Gastroesophageal sphincter (tissue), 4 donors: ENCODE data around the gene C17orf107. TPM values are rescaled to one million over a fixed set of nuclear protein-coding genes. Genes with fewer than 3 reads are reported as not detected.

Source experiments
- ATAC-seq: fragments of 150-250 bp; one replicate; pipeline ENCODE4 v1.9.1; 2016; ENCODE audit warnings: mild to moderate bottlenecking, moderate library complexity
- H3K27ac ChIP-seq, 4 donors: fragments of 200-600 bp; sonication (generic) in 3 of 4; 1 replicate in 3 of 4; 2 replicates in 1 of 4; pipeline ENCODE4 v1.5.1; 2016 to 2019
- H3K27me3 ChIP-seq: fragments of 200-600 bp; sonication (generic); one replicate; pipeline ENCODE4 v1.5.1; 2019
- H3K36me3 ChIP-seq, 2 donors: fragments of 200-600 bp; sonication (generic); one replicate each; pipeline ENCODE4 v1.5.1; 2019; ENCODE audit warnings: control low read depth in 1 of 2
- H3K4me1 ChIP-seq, 3 donors: fragments of 200-600 bp; sonication (generic); 1 replicate in 2 of 3; 2 replicates in 1 of 3; pipeline ENCODE4 v1.5.1; 2016 to 2019; ENCODE audit warnings: control low read depth in 2 of 3
- H3K4me3 ChIP-seq, 2 donors: fragments of 200-600 bp; sonication (generic); one replicate each; pipeline ENCODE4 v1.5.1; 2019; ENCODE audit warnings: mild to moderate bottlenecking in 1 of 2, moderate library complexity in 1 of 2
- H3K9me3 ChIP-seq, 3 donors: fragments of 200-600 bp; sonication (generic); one replicate each; pipeline ENCODE4 v1.5.1; 2017 to 2019; ENCODE audit warnings: control low read depth in 2 of 3
- EP300 ChIP-seq: sonication (generic); formaldehyde crosslinking; IDR thresholded peaks from one replicate; pipeline ENCODE4 v1.6.1; 2017; ENCODE audit warnings: antibody characterized with exemption, mild to moderate bottlenecking
- POLR2A ChIP-seq, 2 donors: fragments of 450-650 bp; IDR thresholded peaks; one replicate each; pipeline ENCODE4 v1.6.1; 2017; ENCODE audit warnings: antibody characterized with exemption in 2 of 2, mild to moderate bottlenecking in 2 of 2, moderate library complexity in 1 of 2
- POLR2AphosphoS5 ChIP-seq: sonication (generic); formaldehyde crosslinking; IDR thresholded peaks from one replicate; pipeline ENCODE4 v1.6.1; 2017; ENCODE audit warnings: antibody characterized with exemption
- WGBS, 2 donors: methylation state at CpG; one replicate each; pipeline ENCODE4 v1.1.5; 2018; ENCODE audit warnings: low coverage in 1 of 2; 5-methylcytosine and 5-hydroxymethylcytosine counted together
- total RNA-seq, 4 donors: library from RNA; depleted of rRNA; stranded (reverse); fragments of >200 nt; gene quantifications; one replicate each; pipeline ENCODE4 v1.1.0, GENCODE V29; 2016
- TF ChIP-seq, protein P1 (sequence below), 4 experiments: fragments of 200-600 bp in 2 of 4; fragments of 450-650 bp in 2 of 4; sonication (generic) in 1 of 4; IDR thresholded peaks; one replicate each; pipeline ENCODE4 v1.5.1; 2017 to 2019; ENCODE audit warnings: antibody characterized with exemption in 4 of 4, mild to moderate bottlenecking in 2 of 4, moderate library complexity in 2 of 4

The C17orf107 gene
- total RNA-seq, 4 donors from 2014 or later: 0.30 to 0.81 (median 0.68) TPM

GRCh38 chr17:4939546-4939795, 40.1 kb downstream of the C17orf107 start:
- no peak for ATAC-seq
- Histone ChIP-seq H3K9me3 (no peaks in the 10 kb centered on the region), H3K36me3 (peaks cover 0 to 62% of the 10 kb centered on the region in 2 donors), H3K27me3 (no peaks in the 10 kb centered on the region), H3K4me3 (peak overlapping the region; percentile 88 to 89), H3K27ac (peak overlapping the region; percentile 27 to 96 (median 92)), H3K4me1 (peaks cover 0 to 65% (median 26%) of the 10 kb centered on the region in 3 donors)
- TF ChIP-seq POLR2AphosphoS5: no peak
- no CpG with 5 or more reads among the region's 16 CpGs for WGBS, 2 donors

DNA sequence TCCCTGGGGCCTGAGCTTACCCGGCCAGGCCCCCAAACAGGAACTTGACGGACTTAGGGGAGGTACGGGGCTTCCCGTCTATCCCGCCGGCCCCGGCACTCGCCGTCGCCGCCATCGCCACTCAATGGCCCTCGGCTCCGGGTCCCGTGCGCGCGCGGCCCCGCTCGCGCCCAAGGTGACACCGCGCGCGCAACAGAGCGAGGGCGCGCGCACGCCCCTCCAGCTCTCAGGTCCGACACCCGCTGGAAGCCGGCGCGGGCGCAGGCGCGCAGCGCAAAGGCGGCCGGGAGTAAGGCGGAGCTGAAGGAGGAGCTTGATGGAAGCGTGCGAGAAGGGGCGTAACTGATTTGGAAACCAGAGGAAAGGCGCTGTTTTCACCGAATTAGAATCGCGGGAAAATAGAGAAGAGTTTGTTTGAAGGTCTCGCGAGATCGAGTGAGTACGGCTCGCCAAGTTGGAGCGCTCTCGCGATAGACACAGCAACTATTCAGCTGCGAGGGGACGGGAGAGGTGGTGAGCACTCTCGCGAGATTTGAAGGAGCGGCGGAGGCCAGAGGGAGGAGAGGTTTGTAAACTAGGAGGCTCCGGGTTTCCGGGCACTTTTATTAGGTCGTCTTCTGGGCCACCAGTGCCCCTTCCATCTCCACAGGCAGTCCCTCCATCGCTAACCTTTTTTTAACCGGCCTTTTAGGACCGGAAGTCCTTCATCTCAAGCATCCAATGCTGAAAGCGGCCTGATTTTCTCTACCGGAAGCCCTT, 40.6 kb downstream of the C17orf107 start, which contains the start of the genes RNF167 and SLC25A11:
TSS of gene RNF167 (plus strand) at position 473 of the 759 bp plus-strand sequence. CDS start 642 bp downstream, outside the sequence.
TSS of gene SLC25A11 (minus strand) at position 251 of the 759 bp plus-strand sequence. CDS start at position 115, 136 bp downstream.
- ATAC-seq: peak; percentile 96
- peak within 1 kb of the TSS; percentile 79 to 96 (median 92) for H3K27ac ChIP-seq
- no peaks in the 10 kb centered on the region for H3K9me3 ChIP-seq
- TF ChIP-seq EP300 (no peak), POLR2AphosphoS5 (peak; percentile 24), POLR2A (IDR thresholded peaks at IDR 0.05) (peak; percentile 62 to 79)
- TF ChIP-seq, protein P1, sequence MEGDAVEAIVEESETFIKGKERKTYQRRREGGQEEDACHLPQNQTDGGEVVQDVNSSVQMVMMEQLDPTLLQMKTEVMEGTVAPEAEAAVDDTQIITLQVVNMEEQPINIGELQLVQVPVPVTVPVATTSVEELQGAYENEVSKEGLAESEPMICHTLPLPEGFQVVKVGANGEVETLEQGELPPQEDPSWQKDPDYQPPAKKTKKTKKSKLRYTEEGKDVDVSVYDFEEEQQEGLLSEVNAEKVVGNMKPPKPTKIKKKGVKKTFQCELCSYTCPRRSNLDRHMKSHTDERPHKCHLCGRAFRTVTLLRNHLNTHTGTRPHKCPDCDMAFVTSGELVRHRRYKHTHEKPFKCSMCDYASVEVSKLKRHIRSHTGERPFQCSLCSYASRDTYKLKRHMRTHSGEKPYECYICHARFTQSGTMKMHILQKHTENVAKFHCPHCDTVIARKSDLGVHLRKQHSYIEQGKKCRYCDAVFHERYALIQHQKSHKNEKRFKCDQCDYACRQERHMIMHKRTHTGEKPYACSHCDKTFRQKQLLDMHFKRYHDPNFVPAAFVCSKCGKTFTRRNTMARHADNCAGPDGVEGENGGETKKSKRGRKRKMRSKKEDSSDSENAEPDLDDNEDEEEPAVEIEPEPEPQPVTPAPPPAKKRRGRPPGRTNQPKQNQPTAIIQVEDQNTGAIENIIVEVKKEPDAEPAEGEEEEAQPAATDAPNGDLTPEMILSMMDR (IDR thresholded peaks at IDR 0.05): peak in 2 of 4 experiments; percentile 14 to 42
- no peaks in the 10 kb centered on the region for H3K27me3 ChIP-seq
- WGBS, 2 donors: 0 to 1% methylated on average over 22 to 45 of the region's 72 CpGs
- peak within 1 kb of the TSS; percentile 88 to 89 for H3K4me3 ChIP-seq
- peaks cover 0 to 69% (median 31%) of the 10 kb centered on the region in 3 donors for H3K4me1 ChIP-seq
- peaks cover 0 to 67% of the 10 kb centered on the region in 2 donors for H3K36me3 ChIP-seq

DNA sequence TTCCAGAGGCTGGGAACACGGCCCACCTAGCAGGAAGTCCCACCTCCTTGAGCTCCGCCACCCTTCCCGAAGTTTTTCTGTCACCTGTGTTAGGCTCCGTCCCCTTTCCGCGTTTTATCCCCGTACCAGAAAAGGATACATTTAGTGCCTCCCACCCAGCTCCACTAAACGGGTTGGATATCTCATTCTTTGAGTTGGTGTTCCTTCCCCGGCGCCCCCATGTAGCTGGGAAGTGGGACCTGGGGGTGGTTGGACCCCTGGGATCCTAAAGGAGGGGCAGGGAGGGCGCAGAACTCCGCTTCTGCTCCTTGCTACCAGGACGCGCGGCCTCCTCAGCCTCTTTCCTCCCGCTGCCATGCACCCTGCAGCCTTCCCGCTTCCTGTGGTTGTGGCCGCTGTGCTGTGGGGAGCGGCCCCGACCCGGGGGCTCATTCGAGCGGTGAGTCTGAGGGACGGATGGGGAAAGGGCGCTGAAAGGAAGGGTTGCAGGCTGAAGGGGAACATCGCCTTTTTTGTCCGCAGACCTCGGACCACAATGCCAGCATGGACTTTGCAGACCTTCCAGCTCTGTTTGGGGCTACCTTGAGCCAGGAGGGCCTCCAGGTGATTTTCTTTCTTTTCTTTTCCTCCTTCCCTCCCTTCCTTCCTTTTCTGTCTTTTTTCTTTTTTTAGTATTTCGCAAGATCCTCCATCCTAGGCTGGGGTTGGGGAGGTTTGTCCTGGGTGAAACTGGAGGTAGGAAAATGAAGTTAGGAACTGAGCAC, 41.4 kb downstream of the C17orf107 start:
- TF ChIP-seq EP300 (no peak), POLR2A (IDR thresholded peaks at IDR 0.05) (no peak), POLR2AphosphoS5 (no peak)
- TF ChIP-seq, protein P1 (IDR thresholded peaks at IDR 0.05): no peak
- peaks cover 0 to 71% of the 10 kb centered on the region in 2 donors for H3K36me3 ChIP-seq
- H3K27me3 ChIP-seq: no peaks in the 10 kb centered on the region
- WGBS, 2 donors: 2 to 11% methylated on average over 6 to 22 of the region's 29 CpGs
- H3K4me3 ChIP-seq: peak overlapping the region; percentile 88 to 89
- ATAC-seq: peak; percentile 82
- H3K9me3 ChIP-seq: no peaks in the 10 kb centered on the region
- H3K27ac ChIP-seq: peak overlapping the region; percentile 79 to 96 (median 92)
- peaks cover 0 to 77% (median 39%) of the 10 kb centered on the region in 3 donors for H3K4me1 ChIP-seq

DNA sequence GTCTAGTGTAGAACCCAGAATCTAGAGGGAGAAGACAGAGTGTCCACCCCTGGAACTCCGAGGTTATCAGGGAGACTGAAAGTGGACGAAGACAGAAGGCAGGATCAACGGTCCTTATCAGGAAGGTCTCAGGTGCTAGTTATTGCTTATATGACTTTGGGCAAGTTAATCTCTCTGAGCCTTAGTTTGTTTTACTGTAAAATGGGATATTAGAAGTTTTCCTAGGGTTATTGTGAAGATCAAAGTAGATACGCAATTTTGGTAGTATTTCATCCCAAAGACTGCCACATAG, 41.9 kb downstream of the C17orf107 start:
- H3K4me3 ChIP-seq: peak overlapping the region; percentile 88 to 89
- H3K4me1 ChIP-seq: peaks cover 0 to 82% (median 43%) of the 10 kb centered on the region in 3 donors
- peak overlapping the region in 3 of 4 donors; percentile 90 to 96 (median 93) for H3K27ac ChIP-seq
- H3K36me3 ChIP-seq: peaks cover 0 to 71% of the 10 kb centered on the region in 2 donors
- no peaks in the 10 kb centered on the region for H3K9me3 ChIP-seq
- TF ChIP-seq, protein P1 (IDR thresholded peaks at IDR 0.05): no peak
- no peak for TF ChIP-seq EP300
- no peak for TF ChIP-seq POLR2A (IDR thresholded peaks at IDR 0.05)
- no peak for TF ChIP-seq POLR2AphosphoS5
- no peak for ATAC-seq
- no peaks in the 10 kb centered on the region for H3K27me3 ChIP-seq
- WGBS, 2 donors: 30 to 53% methylated on average over 4 of the region's 4 CpGs

GRCh38 chr17:4942760-4943508, 43.6 kb downstream of the C17orf107 start:
- WGBS, 2 donors: 66 to 69% methylated on average over 7 to 9 of the region's 13 CpGs
- ATAC-seq: no peak
- no peaks in the 10 kb centered on the region for H3K27me3 ChIP-seq
- peaks cover 0 to 59% of the 10 kb centered on the region in 2 donors for H3K36me3 ChIP-seq
- H3K27ac ChIP-seq: peak overlapping the region in 3 of 4 donors; percentile 39 to 98 (median 96)
- peaks cover 0 to 84% (median 47%) of the 10 kb centered on the region in 3 donors for H3K4me1 ChIP-seq
- no peak overlapping the region for H3K4me3 ChIP-seq
- no peaks in the 10 kb centered on the region for H3K9me3 ChIP-seq
- TF ChIP-seq, protein P1 (IDR thresholded peaks at IDR 0.05): no peak
- TF ChIP-seq POLR2AphosphoS5: no peak
- no peak for TF ChIP-seq EP300
- no peak for TF ChIP-seq POLR2A (IDR thresholded peaks at IDR 0.05)
